Effector memory CD4-positive, alpha-beta T cell (primary cell): ENCODE results near the gene CERS1.

Source experiments
- DNase-seq, 3 donors: peaks; one replicate each; pipeline ENCODE4 v3.0.0-alpha.2; 2020
- H3K27ac ChIP-seq: 2 replicates; pipeline ENCODE4 v1.7.0; 2013; ENCODE audit warnings: mild to moderate bottlenecking, low read length, moderate library complexity; ENCODE audit not compliant: insufficient read depth, poor library complexity, severe bottlenecking
- H3K27me3 ChIP-seq: replicated peaks from 2 replicates; pipeline ENCODE4 v1.7.0; 2013; ENCODE audit warnings: mild to moderate bottlenecking, low read length; ENCODE audit not compliant: insufficient read depth, control insufficient read depth, poor library complexity, severe bottlenecking
- H3K36me3 ChIP-seq: 2 replicates; pipeline ENCODE4 v1.7.0; 2013; ENCODE audit warnings: mild to moderate bottlenecking, low read length, moderate library complexity; ENCODE audit not compliant: control insufficient read depth, insufficient read depth
- H3K4me1 ChIP-seq: 2 replicates; pipeline ENCODE4 v1.7.0; 2013; ENCODE audit warnings: low read length, mild to moderate bottlenecking; ENCODE audit not compliant: control insufficient read depth, insufficient read depth, poor library complexity, severe bottlenecking
- H3K4me3 ChIP-seq: 2 replicates; pipeline ENCODE4 v1.7.0; 2013; ENCODE audit warnings: low read length, low read depth, mild to moderate bottlenecking; ENCODE audit not compliant: insufficient read depth, poor library complexity, severe bottlenecking
- H3K9me3 ChIP-seq: 2 replicates; pipeline ENCODE4 v1.7.0; 2013; ENCODE audit warnings: mild to moderate bottlenecking, low read length, moderate library complexity; ENCODE audit not compliant: control insufficient read depth

Gene CERS1

GRCh38 chr19:18839465-18840287 lies 56.3 kb downstream of the CERS1 start:
- no peaks in the 10 kb centered on the region for H3K9me3 ChIP-seq
- peaks cover 11% of the 10 kb centered on the region for H3K36me3 ChIP-seq
- no peak for DNase-seq
- H3K27ac ChIP-seq, result peak overlapping the region; percentile 34
- H3K27me3 ChIP-seq, result no peaks in the 10 kb centered on the region
- H3K4me1 ChIP-seq, result peaks cover 54% of the 10 kb centered on the region
- H3K4me3 ChIP-seq, result no peak overlapping the region

- H3K9me3 ChIP-seq, result no peaks in the 10 kb centered on the region
- H3K27me3 ChIP-seq, result no peaks in the 10 kb centered on the region
- no peak overlapping the region for H3K4me3 ChIP-seq
- H3K27ac ChIP-seq, result no peak overlapping the region
- peaks cover 11% of the 10 kb centered on the region for H3K36me3 ChIP-seq
- H3K4me1 ChIP-seq, result peaks cover 47% of the 10 kb centered on the region
- no peak for DNase-seq
These were observed 61.3 kb downstream of the CERS1 start for GRCh38 chr19:18834644-18834984.

GRCh38 chr19:18833849-18834643 lies 61.9 kb downstream of the CERS1 start:
- peaks cover 42% of the 10 kb centered on the region for H3K4me1 ChIP-seq

GRCh38 chr19:18833141-18833476 lies 62.8 kb downstream of the CERS1 start:
- Histone ChIP-seq H3K27ac (peak overlapping the region; percentile 87), H3K27me3 (no peaks in the 10 kb centered on the region), H3K4me1 (peaks cover 40% of the 10 kb centered on the region), H3K36me3 (peaks cover 11% of the 10 kb centered on the region), H3K4me3 (peak overlapping the region; percentile 51), H3K9me3 (no peaks in the 10 kb centered on the region)
- DNase-seq, result no peak

More at GRCh38 chr19:18833849-18834643, 61.9 kb downstream of the CERS1 start:
- H3K4me3 ChIP-seq, result peak overlapping the region; percentile 51
- DNase-seq, result no peak
- H3K27ac ChIP-seq, result no peak overlapping the region
- no peaks in the 10 kb centered on the region for H3K27me3 ChIP-seq
- H3K9me3 ChIP-seq, result no peaks in the 10 kb centered on the region
- H3K36me3 ChIP-seq, result peaks cover 11% of the 10 kb centered on the region

- H3K27ac ChIP-seq, result peak overlapping the region; percentile 87
- H3K27me3 ChIP-seq, result no peaks in the 10 kb centered on the region
- H3K9me3 ChIP-seq, result no peaks in the 10 kb centered on the region
- H3K36me3 ChIP-seq, result peaks cover 8% of the 10 kb centered on the region
- H3K4me3 ChIP-seq, result peak overlapping the region; percentile 51
- no peak for DNase-seq
- H3K4me1 ChIP-seq, result peaks cover 37% of the 10 kb centered on the region
These were observed 63.4 kb downstream of the CERS1 start for GRCh38 chr19:18832306-18833140.

- no peaks in the 10 kb centered on the region for H3K9me3 ChIP-seq
- no peaks in the 10 kb centered on the region for H3K27me3 ChIP-seq
- peak within 1 kb of the TSS; percentile 87 for H3K27ac ChIP-seq
- peaks cover 32% of the 10 kb centered on the region for H3K4me1 ChIP-seq
- peaks cover 4% of the 10 kb centered on the region for H3K36me3 ChIP-seq
- DNase-seq, result peak; percentile 88 to 94 (median 93)
- peak within 1 kb of the TSS; percentile 67 for H3K4me3 ChIP-seq
These were observed 64.2 kb downstream of the CERS1 start, which contains the start of gene UPF1 for GRCh38 chr19:18831524-18832305. UPF1 (plus strand) TSS chr19:18831959; CDS start chr19:18832210, 251 bp downstream.

- Histone ChIP-seq H3K36me3 (no peaks in the 10 kb centered on the region), H3K4me1 (peaks cover 28% of the 10 kb centered on the region), H3K27ac (no peak overlapping the region), H3K27me3 (no peaks in the 10 kb centered on the region), H3K4me3 (no peak overlapping the region), H3K9me3 (no peaks in the 10 kb centered on the region)
- DNase-seq, result no peak
These were observed 65.5 kb downstream of the CERS1 start for GRCh38 chr19:18830488-18830887.

GRCh38 chr19:18828786-18829185 lies 67.2 kb downstream of the CERS1 start:
- no peak for DNase-seq
- Histone ChIP-seq H3K4me3 (no peak overlapping the region), H3K4me1 (peaks cover 18% of the 10 kb centered on the region), H3K9me3 (no peaks in the 10 kb centered on the region), H3K27ac (no peak overlapping the region), H3K27me3 (no peaks in the 10 kb centered on the region), H3K36me3 (no peaks in the 10 kb centered on the region)
